ENCODE measurements around the gene AP5M1.

DNA sequence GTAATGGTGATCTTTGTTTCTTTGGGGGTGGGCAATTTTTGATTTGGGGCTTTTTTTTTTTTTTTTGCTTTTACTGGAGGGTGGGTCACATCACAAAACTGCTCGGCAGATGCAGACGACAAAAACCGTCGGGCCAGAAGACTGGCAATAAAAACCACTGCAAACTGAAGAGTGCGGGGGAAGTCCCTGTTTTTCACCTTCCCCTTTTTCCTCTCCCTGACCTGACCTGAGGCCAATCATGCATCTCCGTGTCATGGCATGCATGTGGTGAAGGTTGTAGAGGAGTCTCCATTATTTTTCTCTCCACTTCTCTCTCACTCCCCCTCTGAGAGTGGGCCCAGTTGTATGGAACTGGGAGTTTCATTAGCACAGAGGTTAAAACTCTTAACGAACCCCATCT, 57.5 kb downstream of the AP5M1 start:
- no peak for TF ChIP-seq CTCF (IDR thresholded peaks at IDR 0.05)
- no peak for TF ChIP-seq POLR2A (IDR thresholded peaks at IDR 0.05)
